DMS 273 treated with DMSO at 0.1 percent for 48 hours (cell line): ENCODE data around the gene VSX1.

Source experiments
- DNase-seq: peaks from one replicate; lab custom pipeline; 2025; lab: John Stamatoyannopoulos, UW

The VSX1 gene

GRCh38 chr20:25065625-25066338, 16.2 kb downstream of the VSX1 start:
- DNase-seq: peak; percentile 32

- DNase-seq: no peak
Measured at GRCh38 chr20:25065072-25065624, 16.8 kb downstream of the VSX1 start.

- no peak for DNase-seq
Measured at GRCh38 chr20:25064561-25065071, 17.3 kb downstream of the VSX1 start.

- DNase-seq: no peak
Measured at GRCh38 chr20:25063981-25064380, 18.0 kb downstream of the VSX1 start.

- DNase-seq: no peak
Measured at GRCh38 chr20:25063546-25063945, 18.4 kb downstream of the VSX1 start.

GRCh38 chr20:25062841-25063240, 19.1 kb downstream of the VSX1 start:
- DNase-seq: no peak

GRCh38 chr20:25061821-25062530, 20.0 kb downstream of the VSX1 start:
- DNase-seq: no peak

GRCh38 chr20:25061103-25061799, 20.7 kb downstream of the VSX1 start:
- no peak for DNase-seq

GRCh38 chr20:25059866-25060465, 22.0 kb downstream of the VSX1 start:
- DNase-seq: no peak

GRCh38 chr20:25058847-25059810, 22.8 kb downstream of the VSX1 start:
- DNase-seq: no peak

GRCh38 chr20:25058051-25058846, 23.7 kb downstream of the VSX1 start, which contains the start of gene ACSS1:
Gene ACSS1 (minus strand): TSS chr20:25058139. CDS start chr20:25058102, 37 bp downstream.
- DNase-seq: no peak

- no peak for DNase-seq
Measured at GRCh38 chr20:25057234-25058050, 24.5 kb downstream of the VSX1 start.

- no peak for DNase-seq
Measured at GRCh38 chr20:25056690-25057233, 25.2 kb downstream of the VSX1 start.

- no peak for DNase-seq
Measured at GRCh38 chr20:25055711-25056495, 26.0 kb downstream of the VSX1 start.

- no peak for DNase-seq
Measured at GRCh38 chr20:25054995-25055629, 26.8 kb downstream of the VSX1 start.

- no peak for DNase-seq
Measured at GRCh38 chr20:25054096-25054820, 27.7 kb downstream of the VSX1 start.
